Lung (tissue), 12 donors: Measurements from ENCODE around the gene LAMA3. TPM values are rescaled to one million over a fixed set of nuclear protein-coding genes. Genes with fewer than 3 reads are reported as not detected.

Source experiments
- ATAC-seq: fragments of 200-7000 bp; cut with Tn5 transposase; one replicate; pipeline ENCODE4 v1.9.1; 2020; ENCODE audit warnings: moderate number of reproducible peaks; ENCODE audit not compliant: insufficient read depth, low FRiP score
- DNase-seq, 3 donors: peaks; one replicate each; pipeline ENCODE4 v3.0.0-alpha.2; 2013 to 2017
- H3K27ac ChIP-seq, 2 donors: one replicate each; pipeline ENCODE4 v1.5.1; 2013; ENCODE audit warnings: mild to moderate bottlenecking in 2 of 2, moderate library complexity in 2 of 2, control low read depth in 1 of 2, inconsistent platforms in 1 of 2, low read depth in 1 of 2, low read length in 1 of 2
- H3K27me3 ChIP-seq, 3 donors: one replicate each; pipeline ENCODE4 v1.5.1; 2013; ENCODE audit warnings: low read length in 2 of 3; ENCODE audit not compliant: control insufficient read depth in 3 of 3, insufficient read depth in 3 of 3
- H3K36me3 ChIP-seq, 4 donors: one replicate each; pipeline ENCODE4 v1.5.1; 2013; ENCODE audit warnings: low read length in 4 of 4, mild to moderate bottlenecking in 1 of 4, moderate library complexity in 1 of 4; ENCODE audit not compliant: control insufficient read depth in 4 of 4, insufficient read depth in 4 of 4
- H3K4me1 ChIP-seq, 5 donors: one replicate each; pipeline ENCODE4 v1.5.1; 2013; ENCODE audit warnings: low read length in 5 of 5, mild to moderate bottlenecking in 2 of 5, moderate library complexity in 1 of 5; ENCODE audit not compliant: control insufficient read depth in 5 of 5, insufficient read depth in 5 of 5
- H3K4me3 ChIP-seq: one replicate; pipeline ENCODE4 v1.5.1; 2013; ENCODE audit warnings: mild to moderate bottlenecking, control low read depth, moderate library complexity
- H3K9ac ChIP-seq, 2 donors: one replicate each; pipeline ENCODE4 v1.5.1; 2013; ENCODE audit warnings: low read length in 2 of 2, control low read depth in 1 of 2; ENCODE audit not compliant: insufficient read depth in 1 of 2
- H3K9me3 ChIP-seq, 4 donors: one replicate each; pipeline ENCODE4 v1.5.1; 2013; ENCODE audit warnings: low read length in 3 of 4, mild to moderate bottlenecking in 1 of 4, moderate library complexity in 1 of 4; ENCODE audit not compliant: control insufficient read depth in 4 of 4, insufficient read depth in 3 of 4
- CTCF ChIP-seq: IDR thresholded peaks from 2 replicates; pipeline ENCODE4 v1.5.1; 2012; ENCODE audit warnings: mild to moderate bottlenecking; ENCODE audit errors: control extremely low read depth, extremely low read depth
- WGBS, 2 donors: extraction: QIAGEN DNeasy Blood & Tissue Kit; methylation state at CpG; one replicate each; pipeline ENCODE4 v1.1.7; 2013; 5-methylcytosine and 5-hydroxymethylcytosine counted together
- polyA plus RNA-seq, 2 donors: library from polyadenylated mRNA; stranded (reverse); fragments of 200-250 nt; gene quantifications; one replicate each; pipeline ENCODE4 v1.2.1, GENCODE V29; 2013
- total RNA-seq, 2 donors: library from RNA; depleted of rRNA in 1 of 2; stranded (reverse); fragments of >200 nt in 1 of 2; gene quantifications; one replicate each; pipeline ENCODE4 v1.2.1, GENCODE V29; 2014 to 2021
- donor health status: control.
- donor health status: control.
- donor health status: Bipolar disorder and iron deficiency.
- donor health status: healthy.
- donor health status: DM: yes; HTN: yes; CAD: no.

Gene LAMA3
- total and polyA plus RNA-seq, 4 donors, result 14.1 to 110 (median 51.9) TPM

GRCh38 chr18:23998820-23999219 lies 309.6 kb downstream of the LAMA3 start:
- no peak overlapping the region for H3K27ac ChIP-seq
- ATAC-seq (no peak), DNase-seq (no peak)

GRCh38 chr18:24000613-24001490 lies 311.6 kb downstream of the LAMA3 start:
- WGBS, 2 donors, result 83 to 92% methylated on average over 8 of the region's 8 CpGs
- TF ChIP-seq CTCF, result no peak
- no peaks in the 10 kb centered on the region for H3K36me3 ChIP-seq

More at GRCh38 chr18:23998820-23999219, 309.6 kb downstream of the LAMA3 start:
- H3K9me3 ChIP-seq, result no peaks in the 10 kb centered on the region
- no peaks in the 10 kb centered on the region for H3K36me3 ChIP-seq
- H3K27me3 ChIP-seq, result no peaks in the 10 kb centered on the region
- 40 to 62% methylated on average over 4 of the region's 4 CpGs for WGBS, 2 donors
- no peak for TF ChIP-seq CTCF
- H3K4me3 ChIP-seq, result no peak overlapping the region
- no peak overlapping the region for H3K9ac ChIP-seq
- H3K4me1 ChIP-seq, result peaks cover 0 to 9% (median 0%) of the 10 kb centered on the region in 5 donors

GRCh38 chr18:24002479-24002878 lies 313.2 kb downstream of the LAMA3 start:
- ATAC-seq (no peak), DNase-seq (no peak)
- Histone ChIP-seq H3K4me3 (no peak overlapping the region), H3K36me3 (no peaks in the 10 kb centered on the region), H3K27ac (no peak overlapping the region), H3K27me3 (no peaks in the 10 kb centered on the region), H3K9me3 (no peaks in the 10 kb centered on the region), H3K9ac (no peak overlapping the region), H3K4me1 (no peaks in the 10 kb centered on the region)
- WGBS, 2 donors, result 57 to 63% methylated on average over 3 of the region's 3 CpGs
- TF ChIP-seq CTCF, result no peak

More at GRCh38 chr18:24000613-24001490, 311.6 kb downstream of the LAMA3 start:
- Histone ChIP-seq H3K4me3 (no peak overlapping the region), H3K9me3 (no peaks in the 10 kb centered on the region), H3K9ac (no peak overlapping the region), H3K4me1 (no peaks in the 10 kb centered on the region), H3K27ac (no peak overlapping the region), H3K27me3 (no peaks in the 10 kb centered on the region)
- DNase-seq, result no peak
- ATAC-seq, result no peak
